HG03108 (cell line): ENCODE results near the gene ADGRL3.

Source experiments
- ATAC-seq: cut with Tn5 transposase; IDR thresholded peaks from one replicate; pipeline ENCODE4 v1.9.1; 2021; ENCODE audit warnings: moderate library complexity; ENCODE audit not compliant: unreplicated experiment

The ADGRL3 gene

GRCh38 chr4:61275241-61275640, 75.1 kb downstream of the ADGRL3 start:
- no peak for ATAC-seq

- ATAC-seq = no peak
These were observed 75.9 kb downstream of the ADGRL3 start for GRCh38 chr4:61276029-61276428.

GRCh38 chr4:61277785-61278760, 77.9 kb downstream of the ADGRL3 start:
- ATAC-seq = no peak

GRCh38 chr4:61292322-61292721, 92.2 kb downstream of the ADGRL3 start:
- ATAC-seq = no peak

GRCh38 chr4:61293707-61294400, 93.7 kb downstream of the ADGRL3 start:
- no peak for ATAC-seq

- ATAC-seq = no peak
These were observed 94.8 kb downstream of the ADGRL3 start for GRCh38 chr4:61294936-61295335.

GRCh38 chr4:61296144-61296543, 96.0 kb downstream of the ADGRL3 start:
- no peak for ATAC-seq

GRCh38 chr4:61298178-61298740, 98.1 kb downstream of the ADGRL3 start:
- no peak for ATAC-seq

- ATAC-seq = no peak
These were observed 99.2 kb downstream of the ADGRL3 start for GRCh38 chr4:61299316-61299715.

- ATAC-seq = no peak
These were observed 100.2 kb downstream of the ADGRL3 start for GRCh38 chr4:61300266-61300844.

GRCh38 chr4:61301271-61301670, 101.1 kb downstream of the ADGRL3 start:
- no peak for ATAC-seq

- no peak for ATAC-seq
These were observed 107.9 kb downstream of the ADGRL3 start for GRCh38 chr4:61308033-61308432.

GRCh38 chr4:61309616-61310015, 109.5 kb downstream of the ADGRL3 start:
- no peak for ATAC-seq

- ATAC-seq = no peak
These were observed 112.4 kb downstream of the ADGRL3 start for GRCh38 chr4:61312526-61312925.

GRCh38 chr4:61318431-61318830, 118.3 kb downstream of the ADGRL3 start:
- ATAC-seq = no peak

GRCh38 chr4:61319156-61319555, 119.0 kb downstream of the ADGRL3 start:
- ATAC-seq = no peak

- no peak for ATAC-seq
These were observed 120.0 kb downstream of the ADGRL3 start for GRCh38 chr4:61320154-61320553.

GRCh38 chr4:61320631-61321030, 120.5 kb downstream of the ADGRL3 start:
- ATAC-seq = no peak

GRCh38 chr4:61332693-61333092, 132.6 kb downstream of the ADGRL3 start:
- ATAC-seq = no peak

GRCh38 chr4:61333490-61333889, 133.4 kb downstream of the ADGRL3 start:
- ATAC-seq = no peak

GRCh38 chr4:61335241-61335763, 135.2 kb downstream of the ADGRL3 start:
- no peak for ATAC-seq
